Keratinocyte (primary cell): ENCODE data around the gene TMEM39A.

ENCODE experiments used
- EZH2 ChIP-seq: IDR thresholded peaks from one replicate; pipeline ENCODE4 v1.6.1; 2012; ENCODE audit warnings: inconsistent platforms, mild to moderate bottlenecking, low read length, moderate library complexity
- TF ChIP-seq, protein P1 (sequence below), 3 experiments: IDR thresholded peaks in 1 of 3; conservative IDR thresholded peaks in 1 of 3; optimal IDR thresholded peaks in 1 of 3; 2 replicates in 2 of 3; 3 replicates in 1 of 3; pipeline versions ENCODE3 to v1.5.1; 2011; ENCODE audit warnings: low read length in 3 of 3, mild to moderate bottlenecking in 3 of 3, moderate library complexity in 2 of 3, control low read depth in 1 of 3, inconsistent platforms in 1 of 3; ENCODE audit not compliant: insufficient read depth in 2 of 3; ENCODE audit errors: extremely low read depth in 1 of 3

GRCh38 chr3:119456469-119456868, 6.9 kb downstream of the TMEM39A start:
- TF ChIP-seq EZH2, result no peak
- TF ChIP-seq, protein P1, sequence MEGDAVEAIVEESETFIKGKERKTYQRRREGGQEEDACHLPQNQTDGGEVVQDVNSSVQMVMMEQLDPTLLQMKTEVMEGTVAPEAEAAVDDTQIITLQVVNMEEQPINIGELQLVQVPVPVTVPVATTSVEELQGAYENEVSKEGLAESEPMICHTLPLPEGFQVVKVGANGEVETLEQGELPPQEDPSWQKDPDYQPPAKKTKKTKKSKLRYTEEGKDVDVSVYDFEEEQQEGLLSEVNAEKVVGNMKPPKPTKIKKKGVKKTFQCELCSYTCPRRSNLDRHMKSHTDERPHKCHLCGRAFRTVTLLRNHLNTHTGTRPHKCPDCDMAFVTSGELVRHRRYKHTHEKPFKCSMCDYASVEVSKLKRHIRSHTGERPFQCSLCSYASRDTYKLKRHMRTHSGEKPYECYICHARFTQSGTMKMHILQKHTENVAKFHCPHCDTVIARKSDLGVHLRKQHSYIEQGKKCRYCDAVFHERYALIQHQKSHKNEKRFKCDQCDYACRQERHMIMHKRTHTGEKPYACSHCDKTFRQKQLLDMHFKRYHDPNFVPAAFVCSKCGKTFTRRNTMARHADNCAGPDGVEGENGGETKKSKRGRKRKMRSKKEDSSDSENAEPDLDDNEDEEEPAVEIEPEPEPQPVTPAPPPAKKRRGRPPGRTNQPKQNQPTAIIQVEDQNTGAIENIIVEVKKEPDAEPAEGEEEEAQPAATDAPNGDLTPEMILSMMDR (optimal IDR thresholded peaks at IDR 0.05 in 1 of 3, IDR thresholded peaks at IDR 0.05 in 1 of 3, conservative IDR thresholded peaks at IDR 0.05 in 1 of 3; ENCODE audit: extremely low read depth in 1 of 3, insufficient read depth in 2 of 3, low read length in 3 of 3), result no peak
